ENCODE measurements around the gene ATXN7. TPM values are rescaled to one million over a fixed set of nuclear protein-coding genes. Genes with fewer than 3 reads are reported as not detected.

Gene ATXN7
- total and polyA plus RNA-seq, 2 of the 4 experiments (the other 2 are of a cell fraction) = 8.6 to 13.6 TPM

DNA sequence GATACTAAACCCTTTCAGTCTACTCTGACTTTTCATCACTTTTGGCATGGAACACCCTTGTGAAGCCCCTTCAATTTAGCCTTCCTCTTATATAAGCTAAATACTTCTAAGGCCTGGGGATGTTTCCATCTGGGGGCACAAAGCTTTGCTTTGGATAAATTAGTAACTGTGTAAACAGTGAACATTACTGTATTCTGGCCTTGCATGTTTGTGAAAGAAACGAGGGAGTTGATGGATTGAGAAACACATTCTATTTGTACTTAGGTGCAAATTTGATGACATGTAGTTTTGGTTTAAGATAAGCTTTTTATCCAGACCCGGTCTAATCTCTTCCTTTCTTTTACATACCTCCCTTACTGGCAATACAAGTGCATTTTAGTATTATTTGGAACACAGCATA, 139.9 kb downstream of the ATXN7 start:
- H3K36me3 ChIP-seq (ENCODE audit: control insufficient read depth, insufficient read depth, low read length) = peaks cover 31% of the 10 kb centered on the region
- BruUV-seq (replicated peaks) = no TSS peak
- POLR2A ChIA-PET (ENCODE audit: unreplicated experiment) = no interaction called here

More for the DNA sequence above, 139.9 kb downstream of the ATXN7 start:
- Histone ChIP-seq H2BK15ac (ENCODE audit: low read depth, low read length) (no peak overlapping the region), H3K23ac (ENCODE audit: low read depth, low read length) (no peak overlapping the region), H3K56ac (ENCODE audit: extremely low read depth, insufficient read depth, low read length) (no peak overlapping the region), H3K14ac (replicated peaks; ENCODE audit: low read depth, low read length) (no peak overlapping the region), H3K9ac (ENCODE audit: low read depth, low read length) (no peak overlapping the region), H3K4me2 (ENCODE audit: low read depth, low read length) (no peak overlapping the region), H2AK5ac (ENCODE audit: low read depth, low read length) (no peak overlapping the region), H4K91ac (ENCODE audit: insufficient read depth, low read depth, low read length) (no peak overlapping the region), H3K27me3 (ENCODE audit: control insufficient read depth, insufficient read depth, low read length) (no peaks in the 10 kb centered on the region), H3K18ac (ENCODE audit: low read depth, low read length) (no peak overlapping the region), H3K4me1 (ENCODE audit: control insufficient read depth, insufficient read depth, low read length) (peaks cover 9% of the 10 kb centered on the region), H2BK120ac (ENCODE audit: low read depth, low read length) (no peak overlapping the region), H4K20me1 (ENCODE audit: insufficient read depth, low read length) (peaks cover 10% of the 10 kb centered on the region; the same call in 1 of the 2 replicates), H3K27ac (ENCODE audit: insufficient read depth, low read length) (no peak overlapping the region), H4K5ac (ENCODE audit: low read depth, low read length) (no peak overlapping the region), H3K79me1 (ENCODE audit: low read depth in 1 of 2, low read length in 2 of 2) (peaks cover 17 to 55% of the 10 kb centered on the region in 2 experiments), H3K9me1 (ENCODE audit: insufficient read depth, low read length) (peaks cover 19% of the 10 kb centered on the region), H3K9me3 (ENCODE audit: control insufficient read depth, insufficient read depth, low read length) (no peaks in the 10 kb centered on the region), H3K4ac (ENCODE audit: low read depth, low read length) (no peak overlapping the region), H2BK20ac (ENCODE audit: low read depth, low read length) (no peak overlapping the region), H2AFZ (replicated peaks; ENCODE audit: low read length, poor library complexity) (no peak overlapping the region), H2BK5ac (ENCODE audit: low read depth, low read length, poor library complexity, severe bottlenecking) (no peak overlapping the region), H3K4me3 (ENCODE audit: insufficient read depth, low read depth, low read length) (no peak overlapping the region), H2AK9ac (replicated peaks; ENCODE audit: low read depth, low read length, poor library complexity) (no peak overlapping the region), H4K8ac (ENCODE audit: low read depth in 2 of 2, low read length in 2 of 2) (no peak overlapping the region)
- in situ Hi-C loops (cut with MboI; ENCODE audit: low sequenced_read_pairs) = no loop called here
- dilution Hi-C loops (cut with HindIII; ENCODE audit: low sequenced_read_pairs, unreplicated experiment) = no loop called here
- TF ChIP-seq CHD1 (IDR thresholded peaks at IDR 0.05; ENCODE audit: low read depth, low read length) = no peak
- no peak for TF ChIP-seq MXI1 (IDR thresholded peaks at IDR 0.05; ENCODE audit: borderline replicate concordance, low read depth, low read length)
- TF ChIP-seq, protein P1, sequence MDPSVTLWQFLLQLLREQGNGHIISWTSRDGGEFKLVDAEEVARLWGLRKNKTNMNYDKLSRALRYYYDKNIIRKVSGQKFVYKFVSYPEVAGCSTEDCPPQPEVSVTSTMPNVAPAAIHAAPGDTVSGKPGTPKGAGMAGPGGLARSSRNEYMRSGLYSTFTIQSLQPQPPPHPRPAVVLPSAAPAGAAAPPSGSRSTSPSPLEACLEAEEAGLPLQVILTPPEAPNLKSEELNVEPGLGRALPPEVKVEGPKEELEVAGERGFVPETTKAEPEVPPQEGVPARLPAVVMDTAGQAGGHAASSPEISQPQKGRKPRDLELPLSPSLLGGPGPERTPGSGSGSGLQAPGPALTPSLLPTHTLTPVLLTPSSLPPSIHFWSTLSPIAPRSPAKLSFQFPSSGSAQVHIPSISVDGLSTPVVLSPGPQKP (IDR thresholded peaks at IDR 0.05; ENCODE audit: borderline replicate concordance, low read depth, low read length) = no peak
- no peak for TF ChIP-seq POLR2A (IDR thresholded peaks at IDR 0.05; ENCODE audit: low read depth, low read length)
- TF ChIP-seq, protein P2, sequence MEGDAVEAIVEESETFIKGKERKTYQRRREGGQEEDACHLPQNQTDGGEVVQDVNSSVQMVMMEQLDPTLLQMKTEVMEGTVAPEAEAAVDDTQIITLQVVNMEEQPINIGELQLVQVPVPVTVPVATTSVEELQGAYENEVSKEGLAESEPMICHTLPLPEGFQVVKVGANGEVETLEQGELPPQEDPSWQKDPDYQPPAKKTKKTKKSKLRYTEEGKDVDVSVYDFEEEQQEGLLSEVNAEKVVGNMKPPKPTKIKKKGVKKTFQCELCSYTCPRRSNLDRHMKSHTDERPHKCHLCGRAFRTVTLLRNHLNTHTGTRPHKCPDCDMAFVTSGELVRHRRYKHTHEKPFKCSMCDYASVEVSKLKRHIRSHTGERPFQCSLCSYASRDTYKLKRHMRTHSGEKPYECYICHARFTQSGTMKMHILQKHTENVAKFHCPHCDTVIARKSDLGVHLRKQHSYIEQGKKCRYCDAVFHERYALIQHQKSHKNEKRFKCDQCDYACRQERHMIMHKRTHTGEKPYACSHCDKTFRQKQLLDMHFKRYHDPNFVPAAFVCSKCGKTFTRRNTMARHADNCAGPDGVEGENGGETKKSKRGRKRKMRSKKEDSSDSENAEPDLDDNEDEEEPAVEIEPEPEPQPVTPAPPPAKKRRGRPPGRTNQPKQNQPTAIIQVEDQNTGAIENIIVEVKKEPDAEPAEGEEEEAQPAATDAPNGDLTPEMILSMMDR (conservative IDR thresholded peaks at IDR 0.05; ENCODE audit: low read depth, low read length) = no peak
- no peak for TF ChIP-seq RAD21 (IDR thresholded peaks at IDR 0.05; ENCODE audit: low read length)
- no peak for TF ChIP-seq MAFK (IDR thresholded peaks at IDR 0.05; ENCODE audit: low read depth, low read length)
- no peak for TF ChIP-seq BHLHE40 (IDR thresholded peaks at IDR 0.05; ENCODE audit: low read depth, low read length)
- no peak for TF ChIP-seq CEBPB (IDR thresholded peaks at IDR 0.05; ENCODE audit: low read depth, low read length)
- no peak for TF ChIP-seq RFX5 (IDR thresholded peaks at IDR 0.05; ENCODE audit: low read depth, low read length)
- WGBS, 2 experiments (ENCODE audit: extremely low coverage in 2 of 2, insufficient read length in 1 of 2) = no CpG with 5 or more reads among the region's 2 CpGs
- CTCF ChIA-PET = interaction anchor here (0.6 to 2.4 kb wide), 3 partner anchors 10 to 35 kb away, joined by 3 to 7 read pairs (median 5); no protein-coding TSS in a partner anchor
- DNase-seq (no peak), ATAC-seq (ENCODE audit: low read depth) (no peak)
- intact Hi-C loops (cut with micrococcal nuclease) = no loop called here
